ENCODE results near the gene CRELD1.
"Not testable (repeated sequence)": the region's sequence is repeated elsewhere in the genome, so short reads cannot be mapped to it uniquely, and the experiment has no call there.

The CRELD1 gene

GRCh38 chr3:9937486-9938238 is 4.0 kb downstream of the CRELD1 start:
- DNase-seq = no peak

- DNase-seq = no peak
Observed at GRCh38 chr3:9938966-9939365, 5.3 kb downstream of the CRELD1 start.

- DNase-seq = not testable (repeated sequence)
Observed at GRCh38 chr3:9939906-9940305, 6.3 kb downstream of the CRELD1 start.

DNA sequence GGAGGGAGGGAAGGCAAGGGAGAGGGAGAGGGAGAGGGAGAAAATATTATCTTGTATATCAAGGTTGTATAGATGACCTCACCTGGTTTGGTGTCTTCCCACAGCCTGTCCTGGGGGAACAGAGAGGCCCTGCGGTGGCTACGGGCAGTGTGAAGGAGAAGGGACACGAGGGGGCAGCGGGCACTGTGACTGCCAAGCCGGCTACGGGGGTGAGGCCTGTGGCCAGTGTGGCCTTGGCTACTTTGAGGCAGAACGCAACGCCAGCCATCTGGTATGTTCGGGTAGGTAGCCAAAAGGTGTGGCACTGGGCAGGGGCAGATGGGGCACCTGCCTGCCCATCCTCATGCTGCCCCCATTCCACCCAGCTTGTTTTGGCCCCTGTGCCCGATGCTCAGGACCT is 7.1 kb downstream of the CRELD1 start:
- no peak for DNase-seq

DNA sequence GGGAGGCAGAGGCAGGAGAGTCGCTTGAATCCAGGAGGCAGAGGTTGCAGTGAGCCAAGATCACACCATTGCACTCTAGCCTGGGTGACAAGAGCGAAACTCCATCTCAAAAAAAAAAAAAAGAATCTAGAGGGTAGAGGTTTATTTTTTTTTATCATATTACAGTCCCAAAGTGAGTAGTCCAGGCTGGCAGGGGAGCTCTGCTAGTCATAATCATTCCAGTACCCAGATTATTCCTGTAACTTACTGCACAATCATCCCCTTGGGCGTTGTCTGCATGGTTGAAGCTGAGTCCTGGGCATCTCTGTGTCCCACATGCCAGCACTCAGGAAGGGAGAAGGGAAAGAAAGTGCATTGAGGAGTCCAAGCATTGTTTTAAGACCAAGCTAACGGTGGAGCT is 8.5 kb downstream of the CRELD1 start:
- no peak for DNase-seq

GRCh38 chr3:9942934-9943690 is 9.5 kb downstream of the CRELD1 start:
- DNase-seq = no peak

- DNase-seq = no peak
Observed at GRCh38 chr3:9944271-9944670, 10.6 kb downstream of the CRELD1 start.

GRCh38 chr3:9945358-9945757 is 11.7 kb downstream of the CRELD1 start:
- no peak for DNase-seq

GRCh38 chr3:9946112-9947024 is 12.7 kb downstream of the CRELD1 start:
- DNase-seq = peak; percentile 68

DNA sequence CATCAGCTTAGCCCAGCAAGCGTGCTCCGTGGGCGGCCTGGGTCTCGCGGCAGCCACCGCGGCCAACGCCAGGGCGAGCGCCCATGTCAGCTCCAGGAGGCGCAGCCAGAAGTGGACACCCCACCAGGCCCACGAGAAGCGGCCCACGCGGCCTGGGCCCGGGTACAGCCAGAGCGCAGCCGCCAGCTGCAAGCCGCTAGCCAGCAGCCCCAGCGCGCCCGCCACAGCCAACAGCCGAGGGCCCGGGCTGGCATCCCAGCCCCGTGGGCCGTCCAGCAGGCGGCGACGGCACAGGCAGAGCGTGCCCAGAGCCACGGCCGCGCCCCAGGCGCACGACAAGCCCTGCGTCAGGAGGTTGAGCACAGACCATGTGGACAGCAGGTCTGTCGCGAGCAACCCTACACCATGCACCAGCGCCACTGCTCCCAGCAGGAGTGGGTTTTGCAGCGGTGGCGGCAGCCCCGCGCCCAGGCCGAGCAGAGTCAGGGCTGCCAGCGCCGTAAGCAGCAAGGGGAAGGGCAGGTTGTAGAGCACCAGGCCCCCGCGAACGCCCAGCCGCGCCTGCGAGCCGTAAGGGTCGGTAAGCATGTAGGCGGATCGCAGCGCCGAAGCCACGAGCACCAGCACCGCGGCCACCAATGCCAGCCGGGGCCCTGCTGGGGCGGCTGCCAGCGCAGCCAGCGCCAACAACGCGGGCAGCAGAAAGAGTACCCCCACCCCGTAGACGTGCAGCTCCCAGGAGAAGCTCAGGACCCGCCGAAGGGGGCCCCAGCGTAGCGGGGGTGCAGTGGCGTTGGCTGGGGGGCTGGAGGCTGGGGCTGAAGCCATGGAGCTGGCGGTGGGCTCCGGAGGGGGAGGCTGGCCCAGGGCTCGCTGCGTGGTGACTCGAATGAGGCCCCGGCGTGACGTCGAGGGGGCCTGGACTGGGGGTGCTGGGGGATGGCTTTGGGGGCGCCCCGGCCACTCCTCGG is 13.7 kb downstream of the CRELD1 start:
- DNase-seq = peak; percentile 30

DNA sequence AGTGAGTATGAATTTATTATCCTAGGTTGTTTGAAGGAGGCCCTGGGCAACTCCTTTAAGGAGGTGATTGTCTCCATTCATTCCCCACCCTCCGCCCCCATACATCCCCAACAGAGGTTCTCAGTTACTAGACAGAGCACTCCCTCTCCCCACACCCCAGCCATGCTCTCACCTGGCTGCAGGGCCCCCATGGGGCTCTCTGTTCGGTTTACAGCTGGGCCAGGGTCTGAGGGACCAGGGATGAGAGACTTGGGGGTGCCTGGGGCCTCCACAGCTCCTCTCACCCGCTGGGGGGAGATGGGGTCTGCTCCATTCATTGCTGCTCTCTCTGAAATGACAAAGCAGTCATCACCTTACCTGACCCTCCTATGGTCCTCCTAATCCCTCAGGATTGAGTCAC is 15.0 kb downstream of the CRELD1 start:
- no peak for DNase-seq

GRCh38 chr3:9949115-9949514 is 15.5 kb downstream of the CRELD1 start:
- DNase-seq = no peak

- no peak for DNase-seq
Observed at GRCh38 chr3:9949626-9950025, 16.0 kb downstream of the CRELD1 start.

- no peak for DNase-seq
Observed at GRCh38 chr3:9951126-9951525, 17.5 kb downstream of the CRELD1 start.

GRCh38 chr3:9951598-9951961 is 17.9 kb downstream of the CRELD1 start:
- no peak for DNase-seq

DNA sequence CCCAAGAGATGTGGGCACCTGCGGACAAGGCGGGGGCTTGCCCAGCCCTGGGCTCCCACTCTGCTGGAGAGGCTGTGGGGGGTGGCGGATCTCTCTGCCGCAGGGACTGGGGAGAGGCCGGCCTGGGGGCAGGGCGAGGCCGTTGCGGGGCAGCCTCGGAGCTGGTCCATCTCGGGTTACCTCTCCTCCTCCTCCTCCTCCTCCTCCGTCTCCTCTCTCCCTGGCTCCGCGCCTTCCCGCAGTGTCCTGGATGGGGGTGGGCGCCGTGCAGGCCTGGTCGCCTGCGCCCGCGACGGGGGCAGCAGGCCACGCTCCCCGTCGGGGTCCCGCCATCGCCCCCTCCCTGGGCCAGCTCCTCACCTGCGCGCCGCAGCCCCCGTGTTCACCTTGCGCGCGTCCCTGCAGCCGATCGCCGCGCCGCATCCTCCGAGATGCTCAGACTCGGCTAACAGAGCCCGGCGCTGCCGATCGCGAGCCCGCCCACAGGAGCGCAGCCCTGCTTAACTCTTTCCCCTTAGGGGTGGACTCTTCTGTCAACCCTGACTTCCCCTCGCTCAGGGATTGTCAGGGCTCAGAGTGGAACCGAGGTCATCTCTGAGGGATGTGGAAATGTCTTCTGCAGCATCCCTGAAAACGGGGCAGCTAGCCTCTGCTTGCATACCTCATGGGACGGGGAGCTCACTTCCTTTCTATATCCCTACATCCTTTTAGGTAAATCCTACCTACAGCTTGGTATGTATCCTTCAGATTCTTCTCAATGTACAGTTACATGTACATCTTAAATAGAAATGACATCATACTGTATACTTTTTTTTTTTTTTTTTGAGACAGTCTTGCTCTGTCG is 18.6 kb downstream of the CRELD1 start, which contains the start of gene PRRT3:
PRRT3 (minus strand) TSS at position 447 of the 844 bp plus-strand sequence. CDS start 2,293 bp downstream, outside the sequence.
- peak; percentile 11 for DNase-seq

DNA sequence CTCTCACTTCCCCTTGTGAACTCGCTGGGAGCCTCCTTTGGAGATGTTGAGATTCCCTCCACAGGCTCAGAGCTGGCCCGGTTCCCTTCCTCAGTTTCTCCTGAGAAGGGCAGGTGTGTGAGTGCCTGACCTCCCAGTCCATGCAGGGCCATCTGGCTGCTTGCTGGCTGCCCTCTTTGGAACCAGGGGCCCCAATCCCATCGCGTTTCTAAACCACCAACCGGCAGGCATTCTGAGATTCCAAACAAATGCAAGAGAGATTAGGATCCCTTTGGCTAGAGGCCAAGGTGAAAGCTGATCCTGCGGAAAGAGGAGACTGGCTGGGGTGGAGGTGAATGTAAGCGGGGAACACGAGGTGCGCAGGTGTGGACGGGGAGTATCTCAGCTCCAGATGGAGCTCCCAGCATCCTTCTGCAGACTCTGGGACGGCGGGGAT is 21.5 kb downstream of the CRELD1 start:
- DNase-seq = peak; percentile 46

DNA sequence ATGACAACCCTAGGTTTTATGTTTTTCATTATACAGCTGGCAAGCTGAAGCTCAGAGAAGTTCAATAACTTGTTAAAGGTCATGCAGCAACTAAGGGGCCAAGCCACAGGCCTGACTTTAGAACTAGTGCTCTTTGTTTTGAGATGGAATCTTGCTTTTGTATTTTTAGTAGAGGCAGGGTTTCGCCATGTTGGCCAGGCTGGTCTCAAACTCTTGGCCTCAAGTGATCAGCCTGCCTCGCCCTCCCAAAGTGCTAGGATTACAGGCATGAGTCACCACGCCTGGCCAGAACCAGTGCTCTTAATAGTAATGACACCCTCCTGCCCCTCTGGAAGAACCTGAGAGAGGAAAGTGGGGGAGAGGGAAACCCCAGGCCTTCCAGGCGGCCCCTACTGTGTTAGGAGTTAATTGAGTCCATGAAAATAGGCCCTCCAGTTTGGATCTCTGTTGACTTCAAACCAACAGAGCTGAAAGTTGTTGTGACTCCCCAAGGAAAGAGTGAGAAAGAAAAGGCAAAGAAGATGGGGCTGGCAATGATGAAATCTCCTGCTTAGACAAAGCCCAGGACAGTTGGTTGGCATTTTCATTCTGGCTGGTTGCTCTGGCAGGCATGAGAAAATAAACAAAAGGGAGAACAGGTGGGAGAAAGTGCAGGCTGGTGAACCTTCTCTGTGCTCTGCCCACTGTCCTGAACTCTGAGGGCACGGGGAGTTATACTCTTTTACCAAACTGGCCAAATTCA is 22.1 kb downstream of the CRELD1 start:
- DNase-seq = no peak

GRCh38 chr3:9957214-9957613 is 23.6 kb downstream of the CRELD1 start:
- no peak for DNase-seq

- DNase-seq = no peak
Observed at GRCh38 chr3:9965200-9965875, 31.7 kb downstream of the CRELD1 start.
